GM21737 (cell line): ENCODE results near the gene PAQR5.

ENCODE experiments used
- ATAC-seq: cut with Tn5 transposase; IDR thresholded peaks from one replicate; pipeline ENCODE4 v1.9.1; 2021; ENCODE audit warnings: mild to moderate bottlenecking, moderate library complexity; ENCODE audit not compliant: unreplicated experiment

The PAQR5 gene

GRCh38 chr15:69456208-69457166, 157.8 kb downstream of the PAQR5 start:
- no peak for ATAC-seq
